ENCODE measurements around the gene PRSS8. TPM values are rescaled to one million over a fixed set of nuclear protein-coding genes. Genes with fewer than 3 reads are reported as not detected.
"Not testable (repeated sequence)": the region's sequence is repeated elsewhere in the genome, so short reads cannot be mapped to it uniquely, and the experiment has no call there.

PRSS8 gene
- total RNA-seq, 1 experiment from 2014 or later = 0.15 TPM

- DNase-seq (ENCODE audit: low read depth, low spot score) = no peak
- peak overlapping the region; percentile 15 to 55 for H3K4me3 ChIP-seq (ENCODE audit: low read depth in 2 of 2, low read length in 2 of 2)
- H3K36me3 ChIP-seq (ENCODE audit: control insufficient read depth, insufficient read depth, low read length) = no peaks in the 10 kb centered on the region
- no peaks in the 10 kb centered on the region for H3K9me3 ChIP-seq (ENCODE audit: control insufficient read depth, insufficient read depth, low read depth, low read length)
- in situ Hi-C loops (cut with HindIII; ENCODE audit: low pct_unique_long_range_greater_than_20kb, low sequenced_read_pairs) (no loop called here), intact Hi-C loops (cut with micrococcal nuclease; ENCODE audit: unreplicated experiment) (no loop called here)
- H3K27me3 ChIP-seq (ENCODE audit: control insufficient read depth, insufficient read depth, low read length) = no peaks in the 10 kb centered on the region
- no peak for TF ChIP-seq POLR2AphosphoS5 (IDR thresholded peaks at IDR 0.05; ENCODE audit: low read depth, low read length)
- TF ChIP-seq REST (IDR thresholded peaks at IDR 0.05; ENCODE audit: insufficient read depth in 1 of 2, low read depth in 2 of 2, low read length in 1 of 2) = no peak
- TF ChIP-seq TCF7L2 (IDR thresholded peaks at IDR 0.05; ENCODE audit: low read depth, low read length) = no peak
- TF ChIP-seq SIN3A (IDR thresholded peaks at IDR 0.05; ENCODE audit: borderline replicate concordance, insufficient read depth, low read depth, low read length) = no peak
- no peak for TF ChIP-seq CTCF (IDR thresholded peaks at IDR 0.05)
- BruUV-seq (replicated peaks) = no TSS peak
- peak overlapping the region; percentile 66 for H3K27ac ChIP-seq (ENCODE audit: low read length)
- ATAC-seq = peak; percentile 33
- CTCF ChIA-PET = interaction anchor here (0.6 to 1.4 kb wide), 17 partner anchors 8 to 189 kb away, joined by 3 to 12 read pairs (median 3); partner anchors contain the start of genes FUS, HSD3B7, KAT8 and ZNF646
- H3K4me1 ChIP-seq (ENCODE audit: control insufficient read depth, insufficient read depth, low read length) = peaks cover 16% of the 10 kb centered on the region
- POLR2A ChIA-PET = interaction anchor here (0.7 to 1.4 kb wide), 4 partner anchors 15 to 39 kb away, joined by 3 to 9 read pairs (median 6); partner anchors contain the start of genes FUS and KAT8
Observed at GRCh38 chr16:31141489-31142108, 6.1 kb upstream of the PRSS8 start.

GRCh38 chr16:31141071-31141469 is 5.5 kb upstream of the PRSS8 start:
- DNase-seq (ENCODE audit: low read depth, low spot score); H3K4me3 ChIP-seq (ENCODE audit: low read depth in 2 of 2, low read length in 2 of 2); H3K9me3 ChIP-seq (ENCODE audit: control insufficient read depth, insufficient read depth, low read depth, low read length); POLR2A ChIA-PET; BruUV-seq (replicated peaks); in situ Hi-C loops (cut with HindIII; ENCODE audit: low pct_unique_long_range_greater_than_20kb, low sequenced_read_pairs); H3K27me3 ChIP-seq (ENCODE audit: control insufficient read depth, insufficient read depth, low read length); ATAC-seq; CTCF ChIA-PET; H3K36me3 ChIP-seq (ENCODE audit: control insufficient read depth, insufficient read depth, low read length); intact Hi-C loops (cut with micrococcal nuclease; ENCODE audit: unreplicated experiment); H3K27ac ChIP-seq (ENCODE audit: low read length): not testable (repeated sequence)
- peaks cover 16% of the 10 kb centered on the region for H3K4me1 ChIP-seq (ENCODE audit: control insufficient read depth, insufficient read depth, low read length)

Measured in Panc1 (cell line).